HG03039 (cell line): Measurements from ENCODE around the gene RICTOR.

Source experiments
- ATAC-seq: cut with Tn5 transposase; IDR thresholded peaks from one replicate; pipeline ENCODE4 v1.9.1; 2021; ENCODE audit warnings: mild to moderate bottlenecking, moderate library complexity; ENCODE audit not compliant: unreplicated experiment

RICTOR gene

DNA sequence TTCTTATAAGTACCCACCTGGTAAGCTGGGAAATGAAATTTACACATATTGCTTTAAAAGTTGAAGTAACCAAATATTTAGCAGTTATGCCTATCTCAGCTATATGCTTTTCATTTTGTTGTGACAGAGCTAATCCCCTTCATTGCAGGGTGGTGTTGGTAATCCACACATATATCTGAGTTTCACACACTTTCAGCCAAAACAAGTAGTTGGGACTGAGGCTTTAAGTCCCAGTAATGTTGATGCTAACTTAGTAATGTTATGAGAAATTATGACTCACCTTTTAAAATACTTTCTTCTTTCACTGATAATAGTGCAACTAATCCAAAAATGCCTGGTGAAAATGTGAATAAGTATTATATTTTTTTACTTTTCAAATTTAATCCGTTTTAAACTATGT lies 19.2 kb upstream of the RICTOR start:
- no peak for ATAC-seq

DNA sequence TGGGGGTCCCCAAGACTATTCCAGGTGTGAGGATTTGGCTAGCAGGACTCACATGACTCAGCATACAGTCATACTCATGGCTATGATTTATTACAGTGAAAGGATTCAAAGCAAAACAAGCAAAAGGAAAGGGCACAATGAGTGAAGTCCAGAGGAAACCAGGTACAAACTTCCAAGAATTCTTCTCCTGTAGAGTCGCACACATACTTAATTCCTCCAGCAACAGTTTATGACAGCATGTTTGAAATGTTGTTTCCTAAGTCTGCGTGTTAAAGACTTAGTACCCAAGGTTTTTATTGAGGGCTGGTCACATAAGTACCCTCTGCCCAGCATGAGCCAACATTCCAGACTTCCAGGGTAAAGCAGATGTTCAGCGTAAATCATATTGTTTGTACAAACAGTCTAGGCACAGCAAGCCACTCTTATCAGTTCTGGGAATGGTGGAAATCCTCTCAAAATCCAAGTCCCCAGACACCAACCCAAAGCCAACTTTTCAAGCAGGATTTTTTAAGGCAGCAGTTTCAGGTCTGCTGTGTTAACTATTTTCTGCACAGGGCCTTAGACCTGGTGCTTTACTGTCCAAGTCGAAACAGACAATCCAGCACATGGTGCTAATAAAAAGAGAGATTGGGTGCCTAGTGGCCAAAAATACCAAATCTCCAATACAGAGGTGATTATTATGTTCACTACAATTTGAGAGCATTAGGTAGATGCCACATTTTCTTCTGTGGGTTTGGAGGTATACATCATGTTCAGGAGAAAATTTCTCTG lies 18.6 kb upstream of the RICTOR start:
- no peak for ATAC-seq

DNA sequence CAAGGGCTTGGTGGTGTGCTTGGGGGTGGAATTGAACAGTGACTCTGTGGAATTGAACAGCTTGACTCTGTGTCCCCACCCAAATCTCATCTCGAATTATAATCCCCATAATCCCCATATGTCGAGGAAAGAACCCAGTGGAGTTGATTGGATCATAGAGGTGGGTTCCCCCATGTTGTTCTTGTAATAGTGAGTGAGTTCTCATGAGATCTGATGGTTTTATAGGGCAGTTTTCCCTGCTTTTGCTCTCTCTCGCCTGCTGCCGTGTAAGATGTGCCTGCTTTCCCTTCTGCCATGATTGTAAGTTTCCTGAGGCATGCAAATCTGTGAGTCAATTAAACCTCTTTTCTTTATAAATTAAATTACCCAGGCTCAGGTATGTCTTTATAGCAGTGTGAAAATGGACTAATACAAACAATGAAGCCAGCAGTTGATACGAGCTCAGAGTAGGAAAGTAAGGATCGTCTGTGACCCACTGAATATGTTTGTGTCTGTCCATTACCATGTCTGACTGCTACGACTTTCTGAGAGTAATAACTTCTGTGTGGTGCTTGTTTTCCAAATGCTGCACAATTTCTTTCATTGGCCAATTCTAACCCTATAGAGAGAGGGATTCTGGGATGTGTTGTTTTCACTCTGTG lies 17.9 kb upstream of the RICTOR start:
- ATAC-seq: no peak

DNA sequence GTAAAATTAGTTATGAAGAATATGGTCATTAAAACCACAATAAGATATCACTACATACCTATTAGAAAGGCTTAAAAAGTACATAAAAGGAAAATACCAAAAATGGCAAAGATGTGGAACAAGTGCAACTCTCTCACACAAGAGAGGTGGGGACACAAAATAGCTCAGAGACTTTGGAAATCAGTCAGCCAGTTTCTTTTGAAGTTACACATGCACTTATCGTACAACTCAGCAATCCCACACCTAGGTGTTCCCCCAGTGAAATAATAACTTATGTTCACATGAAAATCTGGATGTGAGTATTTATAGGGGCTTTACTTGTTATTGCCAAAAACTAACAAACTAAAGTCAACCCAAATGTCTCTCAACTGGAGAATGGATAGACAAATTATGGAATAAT lies 9.8 kb upstream of the RICTOR start:
- ATAC-seq: no peak

DNA sequence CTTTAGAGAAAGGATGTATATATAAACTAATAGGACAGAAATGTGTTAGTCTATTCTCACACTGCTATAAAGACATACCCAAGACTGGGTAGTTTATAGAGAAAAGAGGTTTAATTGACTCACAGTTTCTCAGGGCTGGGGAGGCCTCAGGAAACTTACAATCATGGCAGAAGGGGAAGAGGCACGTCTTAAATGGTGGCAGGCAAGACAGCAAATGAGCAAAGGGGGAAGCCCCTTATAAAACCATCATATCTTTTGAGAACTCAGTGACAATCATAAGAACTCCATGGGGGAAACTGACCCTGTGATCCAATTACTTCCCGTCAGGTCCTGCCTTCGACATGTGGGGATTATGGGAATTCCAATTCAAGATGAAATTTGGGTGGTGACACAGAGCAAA lies 8.8 kb upstream of the RICTOR start:
- ATAC-seq: no peak

DNA sequence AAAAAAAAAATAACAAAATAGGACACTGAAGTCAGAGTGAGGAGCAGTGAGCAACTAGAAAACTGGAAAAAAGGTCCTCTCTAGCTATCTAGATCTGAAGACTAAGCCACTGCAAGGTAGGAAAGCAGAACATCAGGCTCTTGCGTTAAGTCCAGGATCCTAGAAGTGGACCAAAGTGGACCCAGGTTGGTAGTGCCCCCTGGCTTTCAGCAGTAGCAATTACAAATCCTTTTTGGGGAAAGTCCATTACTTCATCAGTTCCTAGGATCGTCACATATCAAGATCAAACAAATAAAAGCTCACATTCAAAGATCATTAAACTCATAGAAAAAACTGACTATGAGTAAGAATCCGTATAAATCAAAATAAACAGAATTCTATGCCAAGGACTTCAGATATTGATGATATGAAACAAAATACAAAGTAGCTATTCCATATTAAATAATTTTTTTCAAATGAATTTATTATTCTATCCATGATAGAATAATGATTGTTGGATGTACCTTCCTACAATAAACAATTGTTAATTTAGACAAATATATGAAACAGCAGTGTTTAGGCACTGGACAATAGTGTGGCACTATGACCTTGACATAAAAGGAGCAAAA lies 6.5 kb upstream of the RICTOR start:
- ATAC-seq: no peak

DNA sequence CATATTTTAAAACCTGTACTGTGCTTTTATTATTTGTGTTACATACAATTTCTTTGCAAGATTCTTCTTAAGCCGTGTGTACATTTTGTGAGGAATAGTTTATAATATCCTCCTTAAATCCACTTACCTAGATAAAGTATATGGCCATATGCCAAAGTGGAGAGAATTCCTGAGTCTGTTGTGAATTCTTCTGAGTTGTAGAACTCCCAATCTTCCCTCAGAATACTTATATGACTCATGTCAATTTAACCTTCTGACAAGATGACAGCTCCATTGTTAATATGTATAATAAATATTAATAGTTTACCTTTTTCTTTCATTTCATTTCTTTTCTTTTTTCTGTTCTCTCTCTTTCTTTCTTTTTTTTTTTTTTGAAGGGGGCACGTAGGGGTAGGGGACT lies 6.0 kb upstream of the RICTOR start:
- ATAC-seq: no peak

DNA sequence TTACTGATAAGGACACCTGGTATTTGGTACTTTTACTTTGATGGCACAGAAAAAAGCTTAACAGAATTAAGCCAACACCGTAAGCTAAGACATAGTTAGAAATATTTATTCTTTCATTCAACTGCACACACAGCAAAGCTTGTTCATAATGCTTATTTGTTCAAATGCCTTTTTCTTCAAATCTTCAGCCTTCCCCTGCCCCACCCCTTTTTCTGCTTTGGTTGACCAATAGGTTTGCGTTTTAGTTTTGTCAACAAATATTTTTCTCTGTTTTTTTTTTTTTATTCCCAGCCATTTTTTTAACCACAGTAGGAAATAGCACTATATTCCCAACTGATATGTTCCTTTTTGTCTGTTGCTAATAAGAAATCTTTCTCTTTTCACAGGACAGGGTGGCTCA lies 4.9 kb upstream of the RICTOR start:
- ATAC-seq: no peak

DNA sequence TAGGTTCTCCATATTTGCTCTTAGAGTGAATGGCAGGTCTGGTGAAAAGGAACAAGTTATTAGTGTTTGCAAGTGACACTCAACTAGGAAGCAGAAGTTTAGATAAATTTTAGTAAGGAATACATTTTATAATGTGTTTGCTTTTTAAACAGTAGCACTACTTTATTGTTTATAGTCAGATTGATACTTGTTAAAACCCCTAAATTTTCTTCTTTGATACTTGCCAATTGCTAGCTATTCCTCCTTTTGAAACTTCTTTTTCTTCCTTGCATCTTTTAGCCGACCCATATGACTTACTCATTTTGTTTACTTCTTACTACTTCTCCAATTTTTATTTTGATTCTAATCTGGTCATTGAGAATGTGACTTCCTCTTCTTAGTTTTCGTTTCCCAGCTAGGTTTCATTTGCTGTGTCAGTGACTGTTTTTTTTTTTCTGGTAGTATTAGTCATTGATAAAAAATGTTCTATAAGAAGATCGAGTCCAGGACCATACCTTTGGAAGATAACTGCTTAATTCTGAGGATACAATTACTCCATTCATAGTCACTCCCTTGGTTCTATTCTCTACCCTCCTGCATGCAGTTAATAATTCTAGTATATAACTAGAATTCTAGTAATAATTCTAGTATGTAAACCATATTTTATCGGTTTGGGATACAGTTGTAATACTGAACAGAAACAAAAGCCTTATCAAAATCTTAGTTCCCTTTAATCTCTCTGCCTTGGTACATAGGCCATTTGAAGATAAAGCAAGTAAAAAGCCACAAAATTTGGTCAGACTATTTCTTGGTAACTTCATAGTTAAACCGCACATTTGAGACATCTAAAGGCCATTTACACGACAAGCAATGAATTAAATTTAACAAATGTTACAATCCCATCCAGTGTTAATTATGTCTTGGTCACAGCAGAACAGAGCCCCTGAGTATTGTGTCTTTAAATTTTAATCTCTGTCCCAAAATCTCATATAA lies 2.8 kb upstream of the RICTOR start:
- ATAC-seq: no peak

DNA sequence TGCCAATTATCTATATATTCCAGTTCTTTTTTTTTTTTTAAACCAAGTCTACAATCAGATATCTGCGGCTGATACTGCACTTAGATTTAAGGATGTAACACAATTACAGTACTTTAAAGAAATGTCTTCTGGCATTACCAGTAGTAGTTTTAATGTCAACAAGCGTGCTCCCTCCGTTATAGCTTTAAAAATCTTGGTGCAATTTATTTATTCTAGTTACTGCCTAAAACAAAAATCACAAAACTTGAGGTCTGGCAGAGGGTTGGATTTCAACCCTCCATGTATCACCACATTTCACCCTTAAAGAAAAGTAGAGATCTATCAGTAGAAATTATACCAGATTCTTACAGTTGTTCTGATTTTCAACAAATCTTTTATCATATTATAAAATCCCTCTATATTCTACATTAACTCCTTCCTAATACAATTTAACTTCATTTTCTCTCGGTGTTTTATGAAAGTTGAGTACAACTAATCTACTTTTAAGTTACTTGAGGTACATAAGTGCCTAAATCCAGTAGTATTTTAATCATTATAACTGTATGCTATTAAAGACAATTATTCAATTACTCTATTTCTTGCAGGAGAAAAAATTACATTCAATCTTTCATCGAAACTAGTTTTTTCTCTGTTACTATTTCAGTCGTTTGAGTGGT lies 2.0 kb upstream of the RICTOR start:
- ATAC-seq: no peak

DNA sequence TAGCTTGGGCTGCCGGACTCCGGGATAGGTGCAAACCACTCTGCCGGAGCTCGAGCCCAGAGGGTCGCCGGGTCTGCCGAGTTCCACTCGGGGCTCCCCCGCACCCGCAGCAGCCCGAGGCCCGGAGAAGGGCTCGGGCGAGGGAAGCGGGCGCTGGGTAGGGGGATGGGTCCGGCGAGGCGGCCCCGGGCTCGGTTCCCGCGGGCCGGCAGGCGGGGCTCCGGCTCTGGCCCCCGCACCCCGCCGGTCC lies 507 bp downstream of the RICTOR start:
- ATAC-seq: peak; percentile 28

DNA sequence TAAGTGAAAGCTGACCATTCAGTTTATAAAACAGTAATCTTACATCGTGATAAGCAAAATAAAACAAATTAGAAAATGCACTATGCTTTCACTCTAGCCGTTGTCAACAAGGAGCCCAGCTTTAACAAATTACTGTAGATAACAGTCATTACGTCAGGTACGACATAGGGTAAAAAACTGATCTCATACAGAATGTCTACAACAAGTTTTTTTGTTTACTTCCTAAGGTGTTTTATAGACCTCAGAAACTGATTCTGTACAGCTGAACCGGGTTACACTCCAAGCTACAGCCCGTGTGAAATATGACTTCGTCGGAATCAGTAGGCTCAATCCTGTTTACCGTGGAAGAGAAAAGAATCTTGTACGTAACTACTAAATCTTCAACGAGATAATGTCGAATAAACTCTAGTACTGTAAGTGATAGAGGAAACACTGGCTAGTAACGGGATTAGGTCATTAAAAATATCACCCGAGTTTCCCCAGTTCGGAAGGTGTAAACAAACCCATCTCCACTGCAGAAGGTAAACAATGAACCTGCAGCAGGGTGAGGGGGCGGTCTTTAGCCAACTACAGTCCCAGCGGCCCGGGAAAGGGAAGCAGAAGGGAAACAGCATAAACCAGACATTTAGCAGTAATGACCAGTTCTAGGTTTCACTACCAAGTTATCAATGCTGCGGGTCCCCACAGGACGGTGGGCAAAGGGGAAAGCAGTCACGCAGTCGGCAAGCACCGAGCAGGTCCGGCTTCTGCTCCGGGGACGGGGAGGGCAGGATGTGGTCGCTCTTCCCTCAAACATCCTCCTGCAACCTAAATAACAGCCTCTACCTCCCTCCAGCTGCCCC lies 1.1 kb downstream of the RICTOR start:
- ATAC-seq: peak; percentile 32

DNA sequence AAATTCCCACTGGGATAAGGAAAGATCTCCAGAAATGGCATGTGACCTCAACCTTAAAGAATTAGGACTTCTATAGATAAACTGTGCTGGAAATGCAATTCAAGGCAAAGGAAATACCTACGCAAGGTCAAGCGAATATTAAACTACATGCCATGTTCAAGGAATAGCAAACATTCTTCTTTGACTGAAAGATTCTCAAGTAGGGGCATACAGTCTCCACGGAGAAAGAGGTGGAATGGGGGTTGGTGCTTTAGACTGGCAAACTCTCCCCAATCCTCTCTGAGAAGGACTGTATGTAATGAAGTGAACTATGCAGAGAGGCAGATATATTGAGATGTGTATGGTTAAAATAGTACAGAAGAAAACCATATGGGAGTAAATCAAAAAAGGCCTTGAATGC lies 6.1 kb downstream of the RICTOR start:
- no peak for ATAC-seq

DNA sequence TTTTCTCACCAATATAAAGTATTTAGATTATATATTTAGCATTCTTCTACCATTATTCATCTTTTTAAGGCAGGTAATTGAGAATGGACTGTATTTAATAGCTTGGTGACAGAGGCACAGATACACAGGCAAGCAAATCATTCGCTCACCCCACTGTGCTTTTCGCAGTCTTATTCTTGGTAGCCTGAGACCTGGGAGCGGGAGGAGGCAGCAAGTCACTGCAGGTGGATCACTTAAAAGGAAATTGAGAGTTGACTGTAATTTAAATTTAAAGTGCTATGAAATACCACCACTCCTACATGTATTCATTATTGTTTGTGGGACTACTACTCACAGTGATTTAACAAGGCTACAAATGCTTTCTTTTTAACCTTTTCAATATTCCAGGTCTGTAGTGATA lies 9.7 kb downstream of the RICTOR start:
- ATAC-seq: no peak

DNA sequence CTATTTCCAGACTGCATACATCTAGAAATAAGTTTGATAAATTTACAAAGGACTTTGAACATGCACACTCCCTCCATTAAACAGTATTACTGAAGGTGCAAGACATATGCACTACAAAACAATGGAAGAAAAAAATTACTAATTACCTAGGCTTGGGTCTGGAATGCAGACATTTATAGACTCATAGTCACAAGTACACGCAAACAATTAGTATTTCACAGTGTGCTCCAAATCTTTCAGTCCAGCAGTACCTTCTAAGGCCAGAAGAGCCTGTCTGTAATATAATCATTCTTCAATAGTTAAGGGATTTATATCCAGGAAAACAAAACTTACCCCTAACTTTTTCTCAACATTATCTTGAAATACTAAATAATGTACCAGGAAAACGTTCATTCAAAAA lies 11.2 kb downstream of the RICTOR start:
- ATAC-seq: no peak

DNA sequence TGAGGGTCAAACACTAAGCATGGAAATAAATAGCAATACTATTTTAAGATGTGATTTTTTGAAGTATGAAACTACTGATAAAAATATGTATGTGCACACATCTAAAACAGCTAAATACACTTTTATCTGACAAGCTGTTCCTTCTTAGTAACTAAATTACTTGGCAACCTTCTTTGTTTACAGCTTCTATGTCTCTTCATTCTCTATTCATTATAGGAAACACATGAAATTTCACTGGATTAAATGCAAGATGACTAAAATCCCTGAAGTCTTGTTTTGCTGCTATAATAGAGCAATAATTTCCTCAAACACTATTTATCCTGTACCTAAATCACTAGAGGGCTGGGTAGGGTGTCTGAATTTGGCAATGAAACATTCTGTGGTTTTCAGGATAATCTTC lies 11.7 kb downstream of the RICTOR start:
- ATAC-seq: no peak

DNA sequence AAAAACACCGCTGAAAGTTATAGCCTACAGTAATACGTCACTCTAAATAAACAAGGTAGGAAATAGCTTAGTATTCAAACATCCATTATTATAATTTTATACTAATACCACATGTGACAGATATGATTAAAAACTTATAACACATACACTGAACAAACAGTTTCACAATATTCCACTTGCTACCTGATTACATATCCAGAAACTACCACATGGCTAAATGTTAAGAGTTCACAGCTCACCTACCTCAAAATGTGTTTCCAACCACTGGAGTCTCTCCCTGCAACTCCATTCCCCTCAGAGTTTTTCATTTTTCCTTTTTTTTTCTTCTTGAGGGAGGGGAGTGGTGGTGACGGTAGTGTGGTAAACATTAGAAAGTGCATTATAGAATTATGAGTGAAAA lies 12.1 kb downstream of the RICTOR start:
- no peak for ATAC-seq

DNA sequence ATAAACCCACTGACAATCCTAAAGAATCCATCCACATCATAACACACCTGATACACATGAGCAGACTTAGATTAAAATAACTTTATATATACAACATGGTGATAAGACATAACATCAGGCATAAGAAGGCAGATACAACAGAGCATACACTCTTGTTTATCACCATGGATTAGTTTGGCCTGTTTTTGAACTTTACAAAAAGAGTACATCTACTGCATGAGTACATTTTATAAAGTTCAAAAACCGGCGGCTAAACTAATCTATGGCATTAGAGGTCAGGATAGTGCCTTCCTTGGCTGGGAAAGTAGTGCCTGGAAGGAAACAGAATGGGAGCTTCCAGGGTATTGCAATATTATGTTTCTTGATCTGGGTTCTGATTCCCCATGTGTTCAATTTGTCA lies 15.1 kb downstream of the RICTOR start:
- no peak for ATAC-seq

DNA sequence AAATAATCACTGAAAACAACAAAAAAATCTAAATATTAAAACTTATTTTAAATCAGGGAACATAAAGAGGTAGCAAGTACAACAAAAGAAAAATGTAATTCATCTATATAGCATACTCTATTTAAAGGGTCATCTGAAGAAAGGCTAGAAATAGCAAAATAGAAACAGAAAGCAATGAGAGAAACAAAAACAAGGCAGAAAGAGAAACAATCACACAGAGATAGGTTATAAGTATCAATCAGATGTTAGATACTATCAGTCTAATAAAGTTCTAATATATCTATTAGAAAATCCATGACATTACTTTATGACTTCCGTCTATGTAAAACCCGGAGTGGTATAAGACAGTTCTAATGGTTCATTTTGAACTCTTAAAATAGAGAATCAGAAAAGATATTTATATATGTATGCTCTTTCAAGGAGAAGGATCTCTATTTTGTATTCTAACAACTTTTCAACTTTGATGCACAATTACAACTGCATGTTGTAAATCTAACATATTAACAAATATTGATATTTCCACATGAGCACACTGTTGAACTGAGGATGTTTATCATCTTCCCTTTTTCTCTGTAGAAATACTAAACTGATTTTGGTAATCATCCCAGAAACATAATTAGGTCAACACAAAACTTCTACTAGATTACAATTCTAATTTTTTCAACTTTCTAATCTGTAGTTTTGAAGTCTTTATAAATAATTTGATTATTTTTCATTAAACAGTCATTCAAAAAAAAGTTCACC lies 15.8 kb downstream of the RICTOR start:
- peak; percentile 70 for ATAC-seq
